Psoas muscle (tissue), 8 donors: Measurements from ENCODE around the gene PLA2G6. TPM values are rescaled to one million over a fixed set of nuclear protein-coding genes. Genes with fewer than 3 reads are reported as not detected.

Experiments used
- ATAC-seq, 4 donors: fragments of 200-7000 bp; cut with Tn5 transposase; one replicate each; pipeline ENCODE4 v1.9.1; 2020; ENCODE audit warnings: moderate library complexity in 3 of 4, mild to moderate bottlenecking in 2 of 4
- DNase-seq, 2 donors: peaks; one replicate each; pipeline ENCODE4 v3.0.0-alpha.2; 2020
- H3K27ac ChIP-seq: fragments of 200-600 bp; one replicate; pipeline ENCODE4 v1.8.0; 2022
- H3K27me3 ChIP-seq, 3 donors: fragments of 200-600 bp in 1 of 3; one replicate each; pipeline versions ENCODE4 v1.6.1 to v1.8.0; 2013 to 2022; ENCODE audit warnings: low read length in 2 of 3, mild to moderate bottlenecking in 2 of 3, moderate library complexity in 1 of 3; ENCODE audit not compliant: insufficient read depth in 3 of 3
- H3K36me3 ChIP-seq, 2 donors: fragments of 200-600 bp in 1 of 2; one replicate each; pipeline versions ENCODE4 v1.6.1 to v1.8.0; 2013 to 2022; ENCODE audit warnings: low read depth in 1 of 2, mild to moderate bottlenecking in 1 of 2, moderate library complexity in 1 of 2; ENCODE audit not compliant: insufficient read depth in 1 of 2
- H3K4me1 ChIP-seq: fragments of 200-600 bp; one replicate; pipeline ENCODE4 v1.8.0; 2022
- H3K4me3 ChIP-seq: fragments of 200-600 bp; one replicate; pipeline ENCODE4 v1.8.0; 2022; ENCODE audit warnings: mild to moderate bottlenecking
- H3K9me3 ChIP-seq: fragments of 200-600 bp; one replicate; pipeline ENCODE4 v1.8.0; 2022
- WGBS, 3 donors: extraction: QIAGEN DNeasy Blood & Tissue Kit; methylation state at CpG; one replicate each; pipeline versions ENCODE4 v1.1.6 to v1.1.7; 2013; 5-methylcytosine and 5-hydroxymethylcytosine counted together
- intact Hi-C, 2 donors: fragments of 100-400 bp; cut with DNase I; formaldehyde crosslinking; loops; one replicate each; pipeline versions ENCODE4 v1.11.0 to v1.14.2; 2022
- polyA plus RNA-seq, 3 donors: library from polyadenylated mRNA; stranded (reverse); fragments of 200-250 nt; gene quantifications; one replicate each; pipeline ENCODE4 v1.2.3, GENCODE V29; 2013
- total RNA-seq, 4 donors: library from RNA; stranded (reverse); fragmentation: NEBNext Ultra II Directional in 2 of 4; extraction: Animal tissue kit (Norgen Biotek cat#: 25700) in 2 of 4; gene quantifications; one replicate each; pipeline versions ENCODE4 v1.2.1 to v1.2.4, GENCODE V29; 2021 to 2023
- TF ChIP-seq, protein P1 (sequence below): fragments of 200-600 bp; IDR thresholded peaks from one replicate; pipeline ENCODE4 v1.8.0; 2022; ENCODE audit warnings: antibody characterized with exemption
- donor health status: healthy with polysubstance abuse.
- donor health status: DM: no; HTN: no; CAD: no; lungs with moderate emphysema.
- donor health status: Bipolar disorder and iron deficiency.
- donor health status: healthy.
- donor health status: DM: yes; HTN: yes; CAD: no.
- donor health status: DM: no; HTN: no; CAD: no.
- donor health status: DM: no; HTN: no; CAD: no.
- donor health status: DM: yes; HTN: yes; CAD: no.

PLA2G6 gene
- total and polyA plus RNA-seq, 7 donors: 4.5 to 17.4 (median 8.5) TPM

DNA sequence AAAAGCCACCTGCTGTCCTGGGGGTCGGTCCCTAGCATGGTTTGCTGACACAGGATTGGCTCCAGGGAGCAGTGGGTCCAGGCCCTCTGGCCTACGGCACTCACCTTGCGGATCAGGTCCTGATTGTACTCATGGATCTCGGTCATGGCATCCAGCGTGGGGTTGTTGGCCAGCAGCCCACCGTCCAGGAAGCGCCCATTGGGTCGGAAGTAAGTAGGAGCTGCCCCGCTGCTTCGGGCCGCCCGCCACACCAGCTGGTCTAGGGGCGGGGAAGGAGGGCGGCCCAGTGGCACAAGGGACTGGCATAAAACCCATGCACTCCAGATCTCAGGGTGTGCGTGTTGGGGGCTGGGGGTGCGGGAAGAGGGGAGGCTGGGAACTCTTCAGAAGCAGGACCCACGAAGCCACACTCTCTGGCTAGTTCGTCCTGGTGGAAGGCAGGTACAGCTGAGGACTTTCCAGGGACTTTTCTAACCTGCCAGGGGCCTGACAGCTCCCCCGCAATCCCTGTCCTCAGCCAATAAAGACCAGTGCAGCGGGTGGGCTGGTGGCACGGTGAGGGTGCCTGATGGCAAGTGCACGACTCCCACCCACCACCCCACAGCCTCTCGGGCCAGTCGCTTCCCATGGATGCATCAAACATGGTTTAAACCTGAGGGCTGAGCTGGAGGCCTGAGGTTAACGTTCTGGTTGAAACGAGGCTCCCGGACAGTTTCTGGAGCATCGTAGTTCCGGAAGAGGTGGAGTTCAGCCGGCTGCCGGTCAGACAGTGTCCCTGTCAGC is 66.0 kb downstream of the PLA2G6 start:
- Histone ChIP-seq H3K27me3 (no peaks in the 10 kb centered on the region), H3K4me3 (no peak overlapping the region), H3K36me3 (peaks cover 0 to 3% of the 10 kb centered on the region in 2 donors), H3K27ac (no peak overlapping the region), H3K4me1 (no peaks in the 10 kb centered on the region), H3K9me3 (no peaks in the 10 kb centered on the region)
- ATAC-seq (no peak), DNase-seq (no peak)
- TF ChIP-seq, protein P1, sequence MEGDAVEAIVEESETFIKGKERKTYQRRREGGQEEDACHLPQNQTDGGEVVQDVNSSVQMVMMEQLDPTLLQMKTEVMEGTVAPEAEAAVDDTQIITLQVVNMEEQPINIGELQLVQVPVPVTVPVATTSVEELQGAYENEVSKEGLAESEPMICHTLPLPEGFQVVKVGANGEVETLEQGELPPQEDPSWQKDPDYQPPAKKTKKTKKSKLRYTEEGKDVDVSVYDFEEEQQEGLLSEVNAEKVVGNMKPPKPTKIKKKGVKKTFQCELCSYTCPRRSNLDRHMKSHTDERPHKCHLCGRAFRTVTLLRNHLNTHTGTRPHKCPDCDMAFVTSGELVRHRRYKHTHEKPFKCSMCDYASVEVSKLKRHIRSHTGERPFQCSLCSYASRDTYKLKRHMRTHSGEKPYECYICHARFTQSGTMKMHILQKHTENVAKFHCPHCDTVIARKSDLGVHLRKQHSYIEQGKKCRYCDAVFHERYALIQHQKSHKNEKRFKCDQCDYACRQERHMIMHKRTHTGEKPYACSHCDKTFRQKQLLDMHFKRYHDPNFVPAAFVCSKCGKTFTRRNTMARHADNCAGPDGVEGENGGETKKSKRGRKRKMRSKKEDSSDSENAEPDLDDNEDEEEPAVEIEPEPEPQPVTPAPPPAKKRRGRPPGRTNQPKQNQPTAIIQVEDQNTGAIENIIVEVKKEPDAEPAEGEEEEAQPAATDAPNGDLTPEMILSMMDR: no peak
- WGBS, 3 donors: 94 to 96% (median 94%) methylated on average over 31 of the region's 31 CpGs
- intact Hi-C loops: loop anchor here (2.0 to 10.0 kb wide), 2 partner anchors 89 to 237 kb away; partner anchors contain the start of gene MAFF (in 2 of the 2)

DNA sequence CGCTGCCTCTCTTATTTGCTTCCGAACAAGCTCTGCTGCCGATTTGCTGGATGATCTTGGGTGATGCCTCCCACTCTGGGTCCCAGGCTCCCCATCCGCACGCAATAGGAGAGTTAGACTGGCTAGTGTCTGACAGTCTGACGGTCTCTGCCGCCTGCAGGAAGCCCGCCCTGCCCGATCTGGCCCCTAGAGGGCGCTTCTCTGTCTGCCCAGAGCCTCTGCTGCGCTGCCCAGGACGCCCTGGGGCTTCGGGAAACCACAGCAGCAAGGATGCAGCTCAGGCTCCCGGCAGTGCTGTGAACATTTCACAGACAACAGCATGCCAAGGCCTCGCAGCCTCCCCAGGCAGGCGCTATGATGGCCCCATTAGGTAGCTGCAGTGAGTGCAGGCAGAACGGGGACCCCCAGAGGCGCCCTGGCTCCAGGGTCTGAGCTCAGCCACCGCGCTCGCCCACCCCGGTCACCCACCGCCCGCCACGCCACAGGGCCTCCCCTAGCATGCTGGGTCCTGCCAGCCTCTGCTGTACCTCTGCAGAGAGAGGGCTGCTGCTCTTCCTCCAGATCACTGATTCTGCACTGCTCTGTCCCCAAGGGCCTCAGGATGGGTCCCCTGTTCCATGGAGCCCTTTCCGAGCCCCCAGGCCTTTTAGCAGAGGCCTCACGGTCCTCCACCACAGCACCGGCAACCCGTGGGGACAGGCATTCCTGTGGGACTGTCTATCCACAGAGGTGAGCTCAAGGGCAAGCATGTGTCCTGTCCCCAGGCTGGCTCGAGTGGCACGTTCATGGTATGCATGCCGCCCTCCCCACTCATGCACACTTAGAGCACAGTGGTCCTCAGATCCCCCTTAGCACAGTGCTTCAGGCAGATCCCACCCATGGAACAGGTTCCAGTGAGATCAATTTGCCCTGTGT is 66.9 kb downstream of the PLA2G6 start:
- DNase-seq: peak; percentile 86 to 94
- Histone ChIP-seq H3K27ac (no peak overlapping the region), H3K9me3 (no peaks in the 10 kb centered on the region), H3K27me3 (no peaks in the 10 kb centered on the region), H3K4me1 (no peaks in the 10 kb centered on the region), H3K4me3 (no peak overlapping the region), H3K36me3 (peaks cover 0 to 3% of the 10 kb centered on the region in 2 donors)
- TF ChIP-seq, protein P1: peak; percentile 88
- WGBS, 3 donors: 53 to 58% (median 53%) methylated on average over 31 to 32 of the region's 32 CpGs
- intact Hi-C loops: loop anchor here (2.0 to 10.0 kb wide), 3 partner anchors 53 to 238 kb away; partner anchors contain the start of gene MAFF (in 2 of the 2)
- peak; percentile 89 to 95 (median 90) for ATAC-seq

DNA sequence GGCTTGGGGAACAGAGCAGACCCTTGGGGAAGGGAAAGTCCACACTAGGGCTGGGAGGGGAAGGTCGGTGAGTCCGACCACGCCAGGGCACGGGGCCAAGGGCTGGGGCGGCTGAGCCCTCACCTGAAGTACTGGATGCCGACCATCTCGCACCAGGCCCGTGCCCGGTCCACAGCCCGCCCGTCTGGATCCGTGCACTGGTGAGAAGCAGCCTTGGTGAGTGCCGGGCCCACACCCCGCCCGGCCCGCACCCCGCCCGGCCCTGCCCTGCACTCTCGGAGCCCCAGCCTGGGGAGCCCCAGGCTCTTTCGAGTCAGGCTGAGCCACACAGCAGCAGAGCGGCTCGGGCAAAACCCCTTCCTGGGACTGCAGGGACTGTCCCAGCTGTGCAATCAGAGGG is 69.2 kb downstream of the PLA2G6 start:
- no peak overlapping the region for H3K4me3 ChIP-seq
- H3K27me3 ChIP-seq: no peaks in the 10 kb centered on the region
- TF ChIP-seq, protein P1: no peak
- 92 to 97% (median 93%) methylated on average over 11 to 22 of the region's 22 CpGs for whole genome bisulfite sequencing, 3 donors
- no peak for DNase-seq
- H3K4me1 ChIP-seq: no peaks in the 10 kb centered on the region
- no peak for ATAC-seq
- H3K36me3 ChIP-seq: no peaks in the 10 kb centered on the region
- no peaks in the 10 kb centered on the region for H3K9me3 ChIP-seq
- no peak overlapping the region for H3K27ac ChIP-seq
- intact Hi-C loops: loop anchor here (5.0 to 10.0 kb wide), 2 partner anchors 55 to 92 kb away; partner anchors contain the start of gene MAFF (in 2 of the 2)

DNA sequence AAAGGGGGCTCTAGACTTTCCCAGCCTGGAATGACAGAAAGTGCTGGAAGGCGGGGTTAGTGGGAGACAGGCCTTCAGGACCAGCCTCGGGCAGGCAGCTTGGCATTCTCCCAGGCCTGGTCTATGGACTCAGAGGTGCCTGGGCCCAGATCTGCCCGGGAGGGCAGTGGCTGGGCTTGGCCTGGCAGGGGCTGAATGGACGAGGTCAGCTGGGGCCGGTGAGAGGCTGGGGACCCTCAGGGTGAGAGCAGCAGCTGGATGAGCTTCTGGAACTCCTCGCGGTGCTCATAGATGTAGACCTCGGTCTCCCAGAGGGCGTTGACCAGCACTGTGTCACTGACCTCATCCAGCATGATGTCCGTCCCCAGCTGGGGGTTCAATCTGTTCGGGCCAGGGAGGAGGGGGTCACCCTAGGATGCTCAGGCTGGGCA is 69.7 kb downstream of the PLA2G6 start:
- intact Hi-C loops: loop anchor here (5.0 to 10.0 kb wide), 2 partner anchors 55 to 93 kb away; partner anchors contain the start of gene MAFF (in 2 of the 2)
- Histone ChIP-seq H3K4me1 (no peaks in the 10 kb centered on the region), H3K9me3 (no peaks in the 10 kb centered on the region), H3K36me3 (no peaks in the 10 kb centered on the region), H3K4me3 (no peak overlapping the region), H3K27me3 (no peaks in the 10 kb centered on the region), H3K27ac (no peak overlapping the region)
- no peak for DNase-seq
- TF ChIP-seq, protein P1: no peak
- 73 to 83% (median 77%) methylated on average over 11 of the region's 11 CpGs for WGBS, 3 donors
- ATAC-seq: no peak
